ENCODE results near the gene AP3D1. TPM values are rescaled to one million over a fixed set of nuclear protein-coding genes. Genes with fewer than 3 reads are reported as not detected.
"Not testable (repeated sequence)": the region's sequence is repeated elsewhere in the genome, so short reads cannot be mapped to it uniquely, and the experiment has no call there.

Gene AP3D1
- total RNA-seq, 2 experiments from 2014 or later: 80.0 to 99.8 TPM

DNA sequence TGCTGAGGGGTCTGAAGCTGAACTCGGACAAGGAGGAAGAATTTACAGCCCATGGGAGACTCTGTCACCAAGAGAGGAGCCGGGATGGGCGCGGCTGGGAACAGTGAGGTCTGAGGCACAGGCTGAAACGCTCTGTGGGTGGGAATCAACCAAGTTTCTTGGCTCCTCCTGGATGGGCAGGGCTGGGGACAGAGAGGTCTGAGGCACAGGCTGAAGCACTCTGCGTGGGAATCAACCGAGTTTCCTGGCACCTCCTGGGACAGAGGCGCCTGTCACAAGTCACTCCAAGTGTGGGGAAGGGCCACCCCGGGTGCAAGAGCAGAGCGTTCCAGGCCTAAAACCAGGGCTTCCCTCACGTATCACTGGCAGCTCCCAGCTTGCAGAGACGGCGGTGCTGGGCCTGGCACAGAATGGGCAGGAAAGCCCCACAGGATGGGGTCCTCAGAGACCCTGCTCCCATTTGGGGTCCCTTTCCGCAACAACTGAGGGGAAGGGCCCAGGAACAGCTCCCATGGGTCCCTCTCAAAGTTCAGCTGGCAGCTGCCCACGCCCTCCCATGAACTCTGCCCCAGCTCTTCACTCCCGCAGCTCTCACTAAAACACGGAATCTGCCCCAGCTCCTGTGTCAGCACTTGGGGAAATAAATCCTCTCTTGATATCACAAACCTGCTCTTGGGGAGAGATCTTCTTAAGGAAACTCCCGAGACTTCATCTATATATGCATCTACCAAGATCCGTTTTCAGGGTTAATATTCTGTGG, 18.5 kb downstream of the AP3D1 start:
- intact Hi-C loops (cut with micrococcal nuclease; ENCODE audit: unreplicated experiment): no loop called here
- Histone ChIP-seq H3K9me2 (ENCODE audit: insufficient read depth, low read length) (no peaks in the 10 kb centered on the region), H3K4me2 (ENCODE audit: low read length) (no peak overlapping the region), H2AFZ (ENCODE audit: low read length) (no peak overlapping the region), H3K9me3 (ENCODE audit: low read length) (no peaks in the 10 kb centered on the region), H4K20me1 (ENCODE audit: insufficient read depth, low read length) (no peaks in the 10 kb centered on the region), H3K27ac (ENCODE audit: low read depth, low read length, poor library complexity, severe bottlenecking) (no peak overlapping the region), H3K4me3 (ENCODE audit: low read depth, low read length, poor library complexity, severe bottlenecking) (no peak overlapping the region), H3K4me1 (ENCODE audit: insufficient read depth, low read length, poor library complexity, severe bottlenecking) (no peaks in the 10 kb centered on the region), H3K79me2 (ENCODE audit: insufficient read depth, low read depth, low read length) (no peaks in the 10 kb centered on the region), H3K36me3 (ENCODE audit: insufficient read depth, low read length) (peaks cover 65% of the 10 kb centered on the region)
- no peak for TF ChIP-seq EZH2phosphoT487 (IDR thresholded peaks at IDR 0.05; ENCODE audit: borderline replicate concordance, low read depth, low read length)
- TF ChIP-seq, protein P1, sequence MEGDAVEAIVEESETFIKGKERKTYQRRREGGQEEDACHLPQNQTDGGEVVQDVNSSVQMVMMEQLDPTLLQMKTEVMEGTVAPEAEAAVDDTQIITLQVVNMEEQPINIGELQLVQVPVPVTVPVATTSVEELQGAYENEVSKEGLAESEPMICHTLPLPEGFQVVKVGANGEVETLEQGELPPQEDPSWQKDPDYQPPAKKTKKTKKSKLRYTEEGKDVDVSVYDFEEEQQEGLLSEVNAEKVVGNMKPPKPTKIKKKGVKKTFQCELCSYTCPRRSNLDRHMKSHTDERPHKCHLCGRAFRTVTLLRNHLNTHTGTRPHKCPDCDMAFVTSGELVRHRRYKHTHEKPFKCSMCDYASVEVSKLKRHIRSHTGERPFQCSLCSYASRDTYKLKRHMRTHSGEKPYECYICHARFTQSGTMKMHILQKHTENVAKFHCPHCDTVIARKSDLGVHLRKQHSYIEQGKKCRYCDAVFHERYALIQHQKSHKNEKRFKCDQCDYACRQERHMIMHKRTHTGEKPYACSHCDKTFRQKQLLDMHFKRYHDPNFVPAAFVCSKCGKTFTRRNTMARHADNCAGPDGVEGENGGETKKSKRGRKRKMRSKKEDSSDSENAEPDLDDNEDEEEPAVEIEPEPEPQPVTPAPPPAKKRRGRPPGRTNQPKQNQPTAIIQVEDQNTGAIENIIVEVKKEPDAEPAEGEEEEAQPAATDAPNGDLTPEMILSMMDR (conservative IDR thresholded peaks at IDR 0.05; ENCODE audit: low read length): no peak
- ChIA-PET POLR2A (interaction anchor here (0.7 kb wide), 1 partner anchor 70 kb away, joined by 3 read pairs; no protein-coding TSS in a partner anchor), CTCF (ENCODE audit: unreplicated experiment) (no interaction called here)
- no peak for DNase-seq (ENCODE audit: low spot score)
- no TSS peak for BruUV-seq (replicated peaks)

DNA sequence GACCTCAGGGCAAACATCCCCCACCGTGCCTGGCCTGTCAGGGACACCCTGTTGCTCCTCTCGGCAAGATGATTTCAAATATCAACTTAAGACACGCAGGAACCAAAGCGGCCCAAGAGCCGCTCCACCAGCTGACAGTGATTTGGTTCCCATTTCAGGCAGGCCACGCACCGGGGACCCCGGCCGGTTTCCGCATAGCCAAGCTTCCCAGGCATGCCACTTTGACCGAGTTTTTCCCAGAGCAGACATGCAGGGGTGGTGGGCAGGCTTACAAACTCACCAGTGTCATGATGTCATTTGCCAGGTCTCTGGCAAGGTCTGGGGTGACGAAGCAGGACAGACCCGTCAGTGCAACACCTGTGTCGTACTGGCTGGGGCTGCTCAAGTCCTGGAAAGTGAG, 19.2 kb downstream of the AP3D1 start:
- H3K9me3 ChIP-seq (ENCODE audit: low read length): no peaks in the 10 kb centered on the region
- TF ChIP-seq EZH2phosphoT487 (IDR thresholded peaks at IDR 0.05; ENCODE audit: borderline replicate concordance, low read depth, low read length): no peak
- TF ChIP-seq, protein P1 (conservative IDR thresholded peaks at IDR 0.05; ENCODE audit: low read length): no peak
- no TSS peak for BruUV-seq (replicated peaks)
- no peak overlapping the region for H3K27ac ChIP-seq (ENCODE audit: low read depth, low read length, poor library complexity, severe bottlenecking)
- H3K36me3 ChIP-seq (ENCODE audit: insufficient read depth, low read length): peaks cover 67% of the 10 kb centered on the region
- no peak overlapping the region for H3K4me2 ChIP-seq (ENCODE audit: low read length)
- POLR2A ChIA-PET: no interaction called here
- intact Hi-C loops (cut with micrococcal nuclease; ENCODE audit: unreplicated experiment): no loop called here
- H3K4me1 ChIP-seq (ENCODE audit: insufficient read depth, low read length, poor library complexity, severe bottlenecking): no peaks in the 10 kb centered on the region
- no peak for DNase-seq (ENCODE audit: low spot score)
- H3K4me3 ChIP-seq (ENCODE audit: low read depth, low read length, poor library complexity, severe bottlenecking): no peak overlapping the region
- H3K79me2 ChIP-seq (ENCODE audit: insufficient read depth, low read depth, low read length): no peaks in the 10 kb centered on the region
- H4K20me1 ChIP-seq (ENCODE audit: insufficient read depth, low read length): no peaks in the 10 kb centered on the region
- no peak overlapping the region for H2AFZ ChIP-seq (ENCODE audit: low read length)
- CTCF ChIA-PET (ENCODE audit: unreplicated experiment): no interaction called here
- H3K9me2 ChIP-seq (ENCODE audit: insufficient read depth, low read length): no peaks in the 10 kb centered on the region

GRCh38 chr19:2131012-2131975, 20.1 kb downstream of the AP3D1 start:
- H2AFZ ChIP-seq (ENCODE audit: low read length); H4K20me1 ChIP-seq (ENCODE audit: insufficient read depth, low read length); BruUV-seq (replicated peaks); H3K4me2 ChIP-seq (ENCODE audit: low read length); CTCF ChIA-PET (ENCODE audit: unreplicated experiment); H3K79me2 ChIP-seq (ENCODE audit: insufficient read depth, low read depth, low read length); H3K9me3 ChIP-seq (ENCODE audit: low read length); intact Hi-C loops (cut with micrococcal nuclease; ENCODE audit: unreplicated experiment); H3K4me1 ChIP-seq (ENCODE audit: insufficient read depth, low read length, poor library complexity, severe bottlenecking); H3K4me3 ChIP-seq (ENCODE audit: low read depth, low read length, poor library complexity, severe bottlenecking); H3K9me2 ChIP-seq (ENCODE audit: insufficient read depth, low read length); H3K27ac ChIP-seq (ENCODE audit: low read depth, low read length, poor library complexity, severe bottlenecking); POLR2A ChIA-PET; DNase-seq (ENCODE audit: low spot score): not testable (repeated sequence)
- H3K36me3 ChIP-seq (ENCODE audit: insufficient read depth, low read length): peaks cover 66% of the 10 kb centered on the region

Measured in OCI-LY7 (cell line).